ENCODE data around the gene PITPNM3. TPM values are rescaled to one million over a fixed set of nuclear protein-coding genes. Genes with fewer than 3 reads are reported as not detected.

The PITPNM3 gene
- total and polyA plus RNA-seq, 2 donors (not counting 1 experiment from before 2014, with no cell fraction given) = 0.99 to 1.1 TPM

DNA sequence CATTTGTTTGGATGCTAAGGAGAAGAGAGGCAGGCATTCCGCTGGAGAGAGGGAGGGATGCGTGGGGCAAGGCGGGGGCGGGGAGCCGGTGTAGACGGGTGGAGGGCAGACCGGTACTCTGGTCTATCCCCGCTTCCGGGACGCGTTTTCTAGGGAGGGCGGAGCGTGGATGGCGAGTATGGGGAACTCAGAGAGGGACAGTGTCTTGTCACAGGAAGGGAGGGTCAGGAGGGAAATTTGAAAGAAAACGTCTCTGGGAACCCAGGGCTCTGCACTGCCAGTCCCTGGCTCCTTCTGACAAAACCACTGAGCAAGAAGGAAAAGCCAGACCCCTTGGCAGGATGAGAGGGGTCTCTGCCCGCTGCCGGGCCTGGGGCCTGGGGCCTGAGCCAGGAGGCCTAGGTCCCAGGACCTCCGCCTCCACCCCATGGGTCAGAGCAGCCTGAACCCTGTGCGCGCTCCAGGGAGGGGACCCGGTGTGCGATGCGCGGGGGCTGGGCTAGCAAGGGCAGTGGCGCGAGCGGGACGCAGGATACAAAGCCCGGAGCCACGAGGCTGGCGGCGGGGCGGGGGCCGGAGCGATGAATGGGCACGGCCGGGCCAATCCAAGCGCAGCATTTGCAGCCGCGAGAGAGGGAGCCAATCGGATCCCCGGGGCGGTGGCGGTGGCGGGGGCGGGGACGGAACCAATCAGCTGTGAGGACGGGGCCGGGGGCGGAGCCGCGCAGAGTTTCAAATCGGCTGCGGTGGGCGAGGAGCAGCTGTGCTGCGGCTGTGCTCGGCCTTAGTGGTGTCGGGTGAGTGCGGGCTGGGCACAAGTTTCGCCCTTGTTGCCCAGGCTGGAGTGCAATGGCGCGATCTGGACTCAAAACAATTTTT lies 112.4 kb downstream of the PITPNM3 start, which contains the start of gene PIMREG:
TSS of gene PIMREG (plus strand) at position 764 of the 879 bp plus-strand sequence. CDS start 656 bp downstream, outside the sequence.
- peak; percentile 88 to 91 for DNase-seq (ENCODE audit: low read depth in 2 of 2)
- H4K20me1 ChIP-seq (ENCODE audit: control insufficient read depth, extremely low read depth, insufficient read depth, low read length) = no peaks in the 10 kb centered on the region
- H3K36me3 ChIP-seq (ENCODE audit: control insufficient read depth, insufficient read depth, low read length) = no peaks in the 10 kb centered on the region
- H2AFZ ChIP-seq (ENCODE audit: low read length) = peak within 1 kb of the TSS; percentile 59
- peaks cover 12% of the 10 kb centered on the region for H3K4me1 ChIP-seq (ENCODE audit: control insufficient read depth, extremely low read depth, insufficient read depth, low read length)
- TF ChIP-seq, protein P1, sequence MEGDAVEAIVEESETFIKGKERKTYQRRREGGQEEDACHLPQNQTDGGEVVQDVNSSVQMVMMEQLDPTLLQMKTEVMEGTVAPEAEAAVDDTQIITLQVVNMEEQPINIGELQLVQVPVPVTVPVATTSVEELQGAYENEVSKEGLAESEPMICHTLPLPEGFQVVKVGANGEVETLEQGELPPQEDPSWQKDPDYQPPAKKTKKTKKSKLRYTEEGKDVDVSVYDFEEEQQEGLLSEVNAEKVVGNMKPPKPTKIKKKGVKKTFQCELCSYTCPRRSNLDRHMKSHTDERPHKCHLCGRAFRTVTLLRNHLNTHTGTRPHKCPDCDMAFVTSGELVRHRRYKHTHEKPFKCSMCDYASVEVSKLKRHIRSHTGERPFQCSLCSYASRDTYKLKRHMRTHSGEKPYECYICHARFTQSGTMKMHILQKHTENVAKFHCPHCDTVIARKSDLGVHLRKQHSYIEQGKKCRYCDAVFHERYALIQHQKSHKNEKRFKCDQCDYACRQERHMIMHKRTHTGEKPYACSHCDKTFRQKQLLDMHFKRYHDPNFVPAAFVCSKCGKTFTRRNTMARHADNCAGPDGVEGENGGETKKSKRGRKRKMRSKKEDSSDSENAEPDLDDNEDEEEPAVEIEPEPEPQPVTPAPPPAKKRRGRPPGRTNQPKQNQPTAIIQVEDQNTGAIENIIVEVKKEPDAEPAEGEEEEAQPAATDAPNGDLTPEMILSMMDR (conservative IDR thresholded peaks at IDR 0.05 in 1 of 2, IDR thresholded peaks at IDR 0.05 in 1 of 2; ENCODE audit: low read depth in 1 of 2, low read length in 2 of 2) = no peak
- TF ChIP-seq EZH2 (IDR thresholded peaks at IDR 0.05; ENCODE audit: low read length, missing control alignments) = no peak
- peak within 1 kb of the TSS; percentile 86 for H3K27ac ChIP-seq (ENCODE audit: insufficient read depth, low read length)
- H3K9me3 ChIP-seq (ENCODE audit: control insufficient read depth, insufficient read depth, low read depth, low read length) = no peaks in the 10 kb centered on the region
- peaks cover 3% of the 10 kb centered on the region for H3K27me3 ChIP-seq (ENCODE audit: control insufficient read depth, insufficient read depth, low read length)
- H3K4me2 ChIP-seq (ENCODE audit: extremely low read depth, insufficient read depth, low read length) = peak within 1 kb of the TSS; percentile 100
- no peaks in the 10 kb centered on the region for H3K79me2 ChIP-seq (ENCODE audit: control insufficient read depth, insufficient read depth, low read length)
- peak within 1 kb of the TSS; percentile 55 for H3K9ac ChIP-seq (ENCODE audit: insufficient read depth, low read length)
- peak within 1 kb of the TSS; percentile 56 to 79 (median 76) for H3K4me3 ChIP-seq (replicated peaks in 1 of 4; ENCODE audit: control extremely low read depth in 1 of 4, insufficient read depth in 1 of 4, low read depth in 3 of 4, low read length in 4 of 4)

DNA sequence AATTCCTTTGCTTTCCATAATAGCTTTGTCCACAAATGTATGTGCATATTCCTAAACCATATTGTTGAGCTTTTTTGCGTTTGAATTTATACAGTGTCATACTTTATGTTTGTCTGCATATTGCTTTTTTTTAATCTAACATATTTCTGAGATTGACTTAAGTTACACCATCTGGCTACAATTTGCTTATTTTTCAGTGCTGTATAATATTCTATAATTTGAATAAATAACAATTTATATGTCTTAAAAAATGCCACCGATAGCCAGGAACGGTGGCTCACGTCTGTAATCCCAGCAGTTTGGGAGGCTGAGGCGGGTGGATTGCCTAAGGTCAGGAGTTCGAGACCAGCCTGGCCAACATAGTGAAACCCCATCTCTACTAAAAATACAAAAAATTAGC lies 113.6 kb downstream of the PITPNM3 start:
- TF ChIP-seq EZH2 (IDR thresholded peaks at IDR 0.05; ENCODE audit: low read length, missing control alignments) = no peak
- TF ChIP-seq, protein P1 (conservative IDR thresholded peaks at IDR 0.05 in 1 of 2, IDR thresholded peaks at IDR 0.05 in 1 of 2; ENCODE audit: low read depth in 1 of 2, low read length in 2 of 2) = no peak
- Histone ChIP-seq H3K79me2 (ENCODE audit: control insufficient read depth, insufficient read depth, low read length) (no peaks in the 10 kb centered on the region), H3K27ac (ENCODE audit: insufficient read depth, low read length) (no peak overlapping the region), H4K20me1 (ENCODE audit: control insufficient read depth, extremely low read depth, insufficient read depth, low read length) (no peaks in the 10 kb centered on the region), H3K9ac (ENCODE audit: insufficient read depth, low read length) (no peak overlapping the region), H3K9me3 (ENCODE audit: control insufficient read depth, insufficient read depth, low read depth, low read length) (no peaks in the 10 kb centered on the region), H3K4me1 (ENCODE audit: control insufficient read depth, extremely low read depth, insufficient read depth, low read length) (peaks cover 12% of the 10 kb centered on the region), H3K4me3 (replicated peaks in 1 of 4; ENCODE audit: control extremely low read depth in 1 of 4, insufficient read depth in 1 of 4, low read depth in 3 of 4, low read length in 4 of 4) (no peak overlapping the region), H3K36me3 (ENCODE audit: control insufficient read depth, insufficient read depth, low read length) (no peaks in the 10 kb centered on the region), H3K4me2 (ENCODE audit: extremely low read depth, insufficient read depth, low read length) (no peak overlapping the region), H2AFZ (ENCODE audit: low read length) (no peak overlapping the region), H3K27me3 (ENCODE audit: control insufficient read depth, insufficient read depth, low read length) (peaks cover 3% of the 10 kb centered on the region)
- DNase-seq (ENCODE audit: low read depth in 2 of 2) = no peak

DNA sequence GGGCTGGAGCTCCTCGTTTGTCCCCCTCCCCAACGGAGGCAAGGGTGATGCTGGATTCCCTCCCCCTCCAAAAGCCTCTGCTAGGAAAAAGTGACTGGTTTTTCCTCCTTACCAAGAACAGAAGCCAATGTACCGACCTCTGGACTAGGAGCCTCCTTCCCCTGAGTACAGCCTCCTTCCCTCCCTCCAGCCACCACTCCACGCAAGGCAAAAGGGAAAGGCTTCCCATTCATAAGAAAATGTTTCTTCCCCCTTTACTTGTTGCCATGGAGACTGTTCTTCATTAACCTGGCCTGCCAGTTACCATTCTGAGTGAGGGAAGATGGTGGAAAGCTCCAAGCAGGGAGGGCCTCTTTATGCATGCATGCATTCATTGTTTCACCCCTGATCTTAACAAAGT lies 116.4 kb downstream of the PITPNM3 start:
- Histone ChIP-seq H3K9ac (ENCODE audit: insufficient read depth, low read length) (no peak overlapping the region), H4K20me1 (ENCODE audit: control insufficient read depth, extremely low read depth, insufficient read depth, low read length) (no peaks in the 10 kb centered on the region), H2AFZ (ENCODE audit: low read length) (no peak overlapping the region), H3K27ac (ENCODE audit: insufficient read depth, low read length) (no peak overlapping the region), H3K9me3 (ENCODE audit: control insufficient read depth, insufficient read depth, low read depth, low read length) (no peaks in the 10 kb centered on the region), H3K4me2 (ENCODE audit: extremely low read depth, insufficient read depth, low read length) (no peak overlapping the region), H3K4me1 (ENCODE audit: control insufficient read depth, extremely low read depth, insufficient read depth, low read length) (peaks cover 7% of the 10 kb centered on the region), H3K27me3 (ENCODE audit: control insufficient read depth, insufficient read depth, low read length) (peaks cover 10% of the 10 kb centered on the region), H3K36me3 (ENCODE audit: control insufficient read depth, insufficient read depth, low read length) (no peaks in the 10 kb centered on the region), H3K4me3 (replicated peaks in 1 of 4; ENCODE audit: control extremely low read depth in 1 of 4, insufficient read depth in 1 of 4, low read depth in 3 of 4, low read length in 4 of 4) (no peak overlapping the region), H3K79me2 (ENCODE audit: control insufficient read depth, insufficient read depth, low read length) (no peaks in the 10 kb centered on the region)
- no peak for DNase-seq (ENCODE audit: low read depth in 2 of 2)
- TF ChIP-seq, protein P1 (conservative IDR thresholded peaks at IDR 0.05 in 1 of 2, IDR thresholded peaks at IDR 0.05 in 1 of 2; ENCODE audit: low read depth in 1 of 2, low read length in 2 of 2) = no peak
- TF ChIP-seq EZH2 (IDR thresholded peaks at IDR 0.05; ENCODE audit: low read length, missing control alignments) = no peak

Measured in fibroblast of lung (primary cell).